HG03520 (cell line): ENCODE results near the gene AGT.
"Not testable (repeated sequence)": the region's sequence is repeated elsewhere in the genome, so short reads cannot be mapped to it uniquely, and the experiment has no call there.

ENCODE experiments used
- ATAC-seq: cut with Tn5 transposase; IDR thresholded peaks from one replicate; pipeline ENCODE4 v1.9.1; 2021; ENCODE audit warnings: mild to moderate bottlenecking, moderate library complexity; ENCODE audit not compliant: unreplicated experiment

AGT gene

DNA sequence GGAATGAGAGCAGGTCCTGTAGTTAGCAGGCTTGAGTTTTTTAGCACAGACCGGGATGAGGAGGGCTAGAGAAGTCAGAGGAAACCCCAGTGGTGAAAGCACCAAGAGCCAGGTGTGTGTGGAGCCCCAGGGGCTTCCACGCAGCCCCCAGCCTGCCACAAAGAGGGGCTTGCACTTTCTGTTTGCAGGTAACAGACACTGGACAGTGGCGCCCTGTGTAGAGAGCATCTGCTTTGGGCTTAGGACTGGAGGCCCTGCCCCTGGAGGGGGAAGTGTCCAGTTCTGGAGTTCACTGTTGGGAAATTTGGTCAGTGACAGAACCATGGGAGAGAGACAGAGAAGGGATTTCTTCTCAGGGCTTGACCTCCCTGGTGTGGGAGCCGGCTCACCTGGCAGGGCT lies 19.5 kb downstream of the AGT start:
- ATAC-seq, result no peak

DNA sequence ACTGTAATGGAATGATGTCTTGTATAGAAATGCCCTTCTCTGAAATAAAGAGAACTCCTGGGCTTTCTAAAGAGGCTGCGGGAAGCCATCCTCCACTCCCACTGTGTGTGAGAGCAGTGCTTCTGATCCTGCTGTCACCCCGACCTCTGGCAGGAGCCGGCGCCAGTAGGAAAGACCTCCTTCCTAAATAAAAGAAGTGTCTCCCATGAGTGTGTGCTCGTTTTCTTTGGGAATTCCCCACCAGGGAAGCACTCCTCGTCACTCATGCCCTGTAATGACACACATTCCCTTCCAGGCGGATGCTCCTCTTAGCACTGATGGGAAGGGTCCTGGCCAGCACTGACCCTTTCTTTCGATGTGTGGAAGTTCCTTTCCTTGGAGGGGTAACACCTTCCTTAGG lies 20.1 kb downstream of the AGT start:
- no peak for ATAC-seq

DNA sequence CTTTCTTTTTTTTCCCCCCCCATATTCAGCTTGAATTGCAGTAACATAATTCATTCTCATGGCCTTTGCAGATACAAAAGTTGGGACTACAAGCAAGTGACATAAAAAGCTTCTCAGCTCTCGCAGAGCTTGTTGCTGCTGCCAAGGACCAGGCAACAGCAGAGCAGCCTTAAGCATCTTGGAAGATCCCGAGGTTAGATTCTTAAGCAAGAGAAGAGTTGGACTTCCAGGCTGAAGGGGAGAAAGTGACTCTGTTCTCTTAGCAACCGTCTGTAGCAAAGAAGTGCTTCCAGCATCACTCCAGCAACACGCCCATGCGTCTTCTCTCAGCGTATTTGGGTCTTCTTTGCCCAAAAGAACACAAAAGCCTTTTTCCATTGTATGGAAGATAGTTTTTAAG lies 20.7 kb downstream of the AGT start:
- ATAC-seq, result no peak

DNA sequence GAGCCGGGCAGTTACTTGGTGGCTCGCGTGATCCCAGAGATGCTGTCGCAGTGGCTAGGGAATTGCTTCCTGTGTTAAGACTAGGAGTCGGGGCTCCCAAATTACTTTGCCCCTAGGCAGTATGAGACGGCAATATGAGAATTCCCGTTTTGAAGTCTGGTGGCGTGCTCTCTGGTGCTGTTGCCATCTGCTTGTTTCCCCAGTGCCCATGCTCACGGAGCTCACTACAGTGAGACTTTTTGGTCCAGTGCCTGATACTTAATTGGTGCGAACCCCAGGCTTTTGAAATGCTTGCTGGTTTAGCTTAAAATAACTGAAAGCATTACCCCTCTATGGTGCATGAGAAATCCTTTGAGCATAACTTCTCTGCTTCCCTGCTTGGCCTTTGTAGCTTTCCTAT lies 22.3 kb downstream of the AGT start:
- no peak for ATAC-seq

DNA sequence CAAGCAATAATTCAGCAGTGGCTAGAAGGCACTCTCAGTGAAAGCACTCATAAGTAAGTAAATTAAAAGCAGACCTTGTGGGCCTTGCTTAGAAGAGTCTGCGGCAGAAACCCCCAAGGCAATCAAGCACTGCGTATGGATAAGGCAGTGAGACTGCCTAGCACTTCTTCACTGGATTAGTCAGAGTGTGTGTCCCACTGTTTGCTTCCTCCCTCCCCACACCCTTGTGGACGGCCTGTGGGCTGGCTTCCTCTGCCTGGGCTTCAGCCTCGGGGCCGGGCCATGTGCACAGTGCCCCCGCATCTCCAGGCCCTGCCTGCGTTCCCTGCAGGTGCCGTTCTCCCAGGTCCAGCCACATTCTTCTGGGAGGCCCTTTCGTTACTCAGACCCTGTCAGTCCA lies 23.8 kb downstream of the AGT start:
- ATAC-seq, result no peak

DNA sequence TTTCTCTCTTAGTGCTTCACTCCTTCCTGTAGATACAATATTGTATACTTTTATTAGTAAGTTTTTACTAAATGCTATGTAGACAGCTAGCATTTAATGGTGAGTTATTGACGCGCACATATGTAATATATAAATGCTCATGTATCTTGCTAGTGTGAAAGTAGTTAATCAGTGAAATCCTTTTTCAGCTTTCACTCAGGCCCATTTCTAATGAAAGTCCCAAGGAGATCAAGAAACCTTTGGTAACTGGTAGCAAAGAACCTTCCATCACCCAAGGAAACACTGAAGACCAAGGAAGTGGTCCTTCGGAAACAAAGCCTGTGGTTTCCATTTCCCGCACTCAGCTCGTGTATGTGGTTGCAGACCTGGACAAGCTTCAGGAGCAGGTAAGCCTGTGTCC lies 27.2 kb downstream of the AGT start:
- no peak for ATAC-seq

GRCh38 chr1:230684998-230685397 lies 28.9 kb downstream of the AGT start:
- ATAC-seq, result no peak

DNA sequence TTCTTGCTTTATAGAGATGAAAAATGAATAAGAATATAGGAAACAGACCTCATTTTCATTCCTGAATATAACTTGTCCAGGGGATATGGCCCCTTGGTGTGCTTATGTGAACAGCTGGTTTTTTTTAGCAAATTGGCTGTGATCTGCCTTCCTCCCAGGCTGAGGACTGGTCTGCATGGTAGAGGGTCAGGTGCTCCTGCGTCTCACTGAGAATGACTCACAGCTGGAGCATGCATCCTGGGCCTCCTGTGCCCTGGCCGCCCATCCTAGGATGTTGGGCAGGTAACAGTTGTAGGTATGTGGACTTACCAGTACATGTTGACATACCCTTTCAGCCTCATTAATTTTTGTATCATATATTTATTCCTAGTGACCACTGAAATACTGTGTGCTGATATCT lies 29.8 kb downstream of the AGT start:
- ATAC-seq, result no peak

DNA sequence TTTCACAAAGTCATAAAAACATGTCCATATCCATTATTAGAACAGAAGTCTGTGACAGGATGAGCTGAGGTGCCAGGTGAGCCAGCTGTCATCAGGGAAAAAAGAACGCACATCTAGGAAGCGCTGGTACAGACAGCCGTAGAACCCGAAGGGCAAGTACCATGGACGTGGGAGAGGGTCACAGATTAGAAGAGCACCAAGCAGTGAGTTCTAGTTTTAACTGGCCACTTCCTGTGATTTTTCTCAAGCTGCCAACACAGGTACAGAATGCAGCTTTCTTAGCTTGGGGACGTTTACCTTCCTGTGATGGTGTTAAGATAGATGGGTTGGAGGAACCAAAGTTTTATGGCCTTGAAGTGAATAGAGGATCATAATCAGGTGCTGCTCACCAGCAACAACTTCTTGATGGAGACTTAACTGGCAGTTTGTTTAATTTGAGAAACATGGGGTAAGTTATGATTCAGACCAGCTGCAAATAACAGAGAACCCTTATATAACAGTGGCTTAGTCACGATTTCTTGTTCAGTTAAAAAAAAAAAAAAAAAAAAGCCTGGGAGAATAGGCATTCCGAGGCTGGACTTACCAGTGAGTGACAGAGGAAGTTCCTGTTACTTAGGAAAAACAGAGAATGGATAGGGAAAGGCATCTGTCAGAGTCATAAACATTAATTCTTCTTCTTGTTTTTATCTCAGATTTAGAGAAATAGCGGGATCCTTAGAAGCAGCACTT lies 30.9 kb downstream of the AGT start:
- no peak for ATAC-seq

DNA sequence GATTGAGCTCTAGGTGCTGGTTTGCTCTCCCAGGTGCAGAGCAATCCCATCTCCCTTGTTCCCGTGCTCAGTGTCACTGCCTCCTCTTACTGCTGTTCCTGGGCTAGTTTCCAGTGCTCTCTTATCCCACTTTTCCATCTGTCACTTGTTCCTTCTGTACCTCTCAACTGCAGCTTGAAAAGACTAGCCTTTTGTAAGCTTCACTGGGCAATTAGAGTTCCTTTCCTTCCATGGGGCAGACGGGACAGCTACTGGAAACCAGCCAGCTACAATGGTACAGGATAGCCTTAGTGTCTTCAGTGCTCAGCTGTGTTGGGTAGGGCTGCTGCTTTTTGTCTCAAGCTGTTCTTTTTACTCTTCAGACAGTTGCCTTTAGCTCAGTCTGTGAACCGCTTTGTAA lies 31.6 kb downstream of the AGT start:
- no peak for ATAC-seq

GRCh38 chr1:230681599-230681998 lies 32.3 kb downstream of the AGT start:
- no peak for ATAC-seq

- ATAC-seq, result no peak
Observed at GRCh38 chr1:230680300-230681025, 33.5 kb downstream of the AGT start.

GRCh38 chr1:230679825-230680224 lies 34.1 kb downstream of the AGT start:
- ATAC-seq, result no peak

GRCh38 chr1:230679192-230679591 lies 34.7 kb downstream of the AGT start:
- no peak for ATAC-seq

GRCh38 chr1:230677200-230677599 lies 36.7 kb downstream of the AGT start:
- no peak for ATAC-seq

DNA sequence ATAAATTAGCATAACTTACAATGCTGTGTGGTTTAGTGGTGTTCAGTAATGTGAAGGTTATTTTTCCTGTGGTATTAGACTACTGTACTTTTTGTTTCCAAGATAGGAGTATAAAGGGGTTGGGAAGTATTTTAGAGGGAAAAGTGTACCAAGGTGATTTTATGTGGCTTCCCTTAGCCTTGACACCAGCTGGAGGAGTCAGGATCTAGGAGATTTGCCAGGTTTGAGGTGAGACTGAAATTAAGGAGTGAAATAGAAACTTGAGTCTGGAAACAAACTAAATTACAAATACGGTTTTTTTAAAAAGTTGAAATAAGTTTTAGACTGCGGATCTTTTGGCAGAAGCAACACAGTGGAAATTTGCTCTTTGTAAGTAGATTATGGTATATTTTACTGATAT lies 39.3 kb downstream of the AGT start:
- no peak for ATAC-seq

DNA sequence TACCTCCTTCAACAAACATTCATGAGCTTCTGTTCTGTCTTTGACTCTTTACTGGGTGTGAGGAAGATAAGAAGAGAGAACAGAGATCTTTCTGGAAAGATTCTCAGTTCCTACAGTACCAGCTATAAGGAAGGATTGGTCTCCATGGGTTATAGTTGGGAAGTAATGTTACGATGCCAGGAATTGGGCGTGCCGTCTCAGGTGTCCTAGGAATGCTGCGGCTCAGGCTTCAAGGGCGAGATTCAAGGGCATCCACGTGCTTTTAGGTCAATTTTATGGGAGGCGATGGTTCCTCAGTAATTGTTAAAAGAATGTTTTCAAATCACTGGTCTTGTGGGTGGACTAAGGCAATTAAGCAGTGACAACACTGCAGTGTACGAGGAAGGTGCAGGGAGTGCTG lies 44.4 kb downstream of the AGT start:
- ATAC-seq, result no peak

GRCh38 chr1:230668227-230668626 lies 45.7 kb downstream of the AGT start:
- ATAC-seq, result no peak

GRCh38 chr1:230661976-230662375 lies 51.9 kb downstream of the AGT start:
- no peak for ATAC-seq

DNA sequence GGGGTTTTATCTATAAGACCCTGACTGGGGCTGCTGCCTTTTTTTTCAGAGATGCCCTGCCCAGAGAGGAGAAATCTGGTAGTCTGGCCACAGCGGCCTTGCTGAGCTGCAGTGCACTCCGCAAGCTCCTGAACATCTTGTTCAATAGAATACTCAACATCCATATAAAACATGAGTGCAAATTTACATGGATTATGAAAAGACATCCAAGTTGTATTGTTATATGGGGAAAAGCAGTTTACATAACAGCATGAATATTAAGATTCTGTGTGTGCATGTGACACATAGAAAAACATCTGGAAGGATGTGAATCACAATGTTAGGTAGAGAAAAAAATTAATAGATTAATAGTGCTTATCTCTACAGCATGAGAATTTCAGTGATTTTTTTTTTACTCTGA lies 55.2 kb downstream of the AGT start:
- ATAC-seq, result no peak

- ATAC-seq, result not testable (repeated sequence)
Observed at GRCh38 chr1:230658103-230658502, 55.8 kb downstream of the AGT start.

- ATAC-seq, result not testable (repeated sequence)
Observed at GRCh38 chr1:230656719-230657118, 57.2 kb downstream of the AGT start.
